CD14-positive monocyte (primary cell): Measurements from ENCODE around the gene TRAPPC12. TPM values are rescaled to one million over a fixed set of nuclear protein-coding genes. Genes with fewer than 3 reads are reported as not detected.

Experiments
- DNase-seq, 3 donors: peaks; one replicate each; pipeline ENCODE4 v3.0.0-alpha.2; 2011 to 2022
- H2AFZ ChIP-seq: 2 replicates; pipeline ENCODE4 v1.6.0; 2012; ENCODE audit warnings: mild to moderate bottlenecking, low read depth, low read length, inconsistent platforms; ENCODE audit not compliant: insufficient read depth, poor library complexity, severe bottlenecking
- H3K27ac ChIP-seq, 2 donors: 1 replicate in 1 of 2; 2 replicates in 1 of 2; pipeline ENCODE4 v1.5.1; 2012 to 2013; ENCODE audit warnings: low read length in 2 of 2, control low read depth in 1 of 2, inconsistent platforms in 1 of 2, low read depth in 1 of 2, mild to moderate bottlenecking in 1 of 2
- H3K27me3 ChIP-seq, 2 donors: one replicate each; pipeline versions ENCODE4 v1.6.0 to v1.6.1; 2011 to 2013; ENCODE audit warnings: low read length in 2 of 2; ENCODE audit not compliant: control insufficient read depth in 2 of 2, insufficient read depth in 2 of 2
- H3K36me3 ChIP-seq, 2 donors: replicated peaks in 1 of 2; 1 replicate in 1 of 2; 2 replicates in 1 of 2; pipeline versions ENCODE4 v1.5.1 to v1.6.1; 2012 to 2013; ENCODE audit warnings: low read length in 2 of 2, control low read depth in 1 of 2, inconsistent platforms in 1 of 2, mild to moderate bottlenecking in 1 of 2; ENCODE audit not compliant: insufficient read depth in 2 of 2, control insufficient read depth in 1 of 2
- H3K4me1 ChIP-seq, 2 donors: 1 replicate in 1 of 2; 2 replicates in 1 of 2; pipeline versions ENCODE4 v1.5.1 to v1.6.1; 2012 to 2013; ENCODE audit warnings: low read length in 2 of 2, control low read depth in 1 of 2, inconsistent platforms in 1 of 2, mild to moderate bottlenecking in 1 of 2, moderate library complexity in 1 of 2; ENCODE audit not compliant: insufficient read depth in 2 of 2, control insufficient read depth in 1 of 2
- H3K4me2 ChIP-seq: replicated peaks from 2 replicates; pipeline ENCODE3; 2012; ENCODE audit warnings: low read length, moderate library complexity, mild to moderate bottlenecking; ENCODE audit not compliant: poor library complexity, severe bottlenecking; ENCODE audit errors: extremely low read depth
- H3K4me3 ChIP-seq, 3 experiments: fragments of 200-600 bp in 1 of 3; sonication (generic) in 1 of 3; replicated peaks in 1 of 3; 1 replicate in 2 of 3; 2 replicates in 1 of 3; pipeline ENCODE4 v1.5.1; 2011 to 2013; ENCODE audit warnings: low read length in 3 of 3, mild to moderate bottlenecking in 3 of 3, control low read depth in 2 of 3, low read depth in 2 of 3, inconsistent platforms in 1 of 3, moderate library complexity in 1 of 3
- H3K79me2 ChIP-seq: 2 replicates; pipeline ENCODE4 v1.6.0; 2012; ENCODE audit warnings: mild to moderate bottlenecking, control low read depth, inconsistent platforms, low read length, moderate library complexity; ENCODE audit not compliant: insufficient read depth
- H3K9ac ChIP-seq: 2 replicates; pipeline ENCODE4 v1.6.0; 2017; ENCODE audit warnings: low read length, mild to moderate bottlenecking; ENCODE audit not compliant: insufficient read depth, poor library complexity, severe bottlenecking
- H3K9me3 ChIP-seq, 2 donors: replicated peaks in 1 of 2; 1 replicate in 1 of 2; 2 replicates in 1 of 2; pipeline versions ENCODE4 v1.5.1 to v1.6.1; 2012 to 2013; ENCODE audit warnings: low read length in 2 of 2, control low read depth in 1 of 2; ENCODE audit not compliant: control insufficient read depth in 1 of 2, insufficient read depth in 1 of 2
- H4K20me1 ChIP-seq: 2 replicates; pipeline ENCODE4 v1.6.0; 2012; ENCODE audit warnings: mild to moderate bottlenecking, low read length, control low read depth, moderate library complexity; ENCODE audit not compliant: insufficient read depth
- H3K27ac Mint-ChIP-seq, 7 donors: one replicate each; pipeline ENCODE4 v1.8.0; 2020; ENCODE audit warnings: mild to moderate bottlenecking in 7 of 7, mixed read lengths in 7 of 7, moderate library complexity in 6 of 7, inconsistent platforms in 2 of 7
- H3K27me3 Mint-ChIP-seq, 3 donors: one replicate each; pipeline ENCODE4 v1.8.0; 2021 to 2022; ENCODE audit warnings: low read depth in 3 of 3, mild to moderate bottlenecking in 3 of 3, mixed read lengths in 3 of 3, moderate library complexity in 3 of 3, inconsistent platforms in 1 of 3
- H3K36me3 Mint-ChIP-seq, 2 donors: one replicate each; pipeline ENCODE4 v1.8.0; 2020; ENCODE audit warnings: mixed read lengths in 2 of 2, inconsistent platforms in 1 of 2, mild to moderate bottlenecking in 1 of 2
- H3K4me1 Mint-ChIP-seq: one replicate; pipeline ENCODE4 v1.8.0; 2020; ENCODE audit warnings: mild to moderate bottlenecking, mixed read lengths
- H3K4me3 Mint-ChIP-seq, 2 donors: one replicate each; pipeline ENCODE4 v1.8.0; 2020; ENCODE audit warnings: mild to moderate bottlenecking in 2 of 2, mixed read lengths in 2 of 2, moderate library complexity in 1 of 2
- H3K9me3 Mint-ChIP-seq, 7 donors: one replicate each; pipeline ENCODE4 v1.8.0; 2020 to 2022; ENCODE audit warnings: mixed read lengths in 7 of 7, mild to moderate bottlenecking in 6 of 7, moderate library complexity in 6 of 7, inconsistent platforms in 2 of 7
- CTCF ChIP-seq: fragments of 200-600 bp; IDR thresholded peaks from one replicate; pipeline ENCODE4 v1.8.0; 2022; ENCODE audit warnings: antibody characterized with exemption, mild to moderate bottlenecking
- WGBS: methylation state at CpG from one replicate; pipeline ENCODE4 v1.1.5; 2013; ENCODE audit warnings: missing lambda C conversion rate; ENCODE audit not compliant: insufficient coverage; 5-methylcytosine and 5-hydroxymethylcytosine counted together
- intact Hi-C, 2 donors: fragments of 100-400 bp; cut with micrococcal nuclease; formaldehyde crosslinking; loops; one replicate each; pipeline versions ENCODE4 v1.15.0 to v1.15.1; 2023
- polyA plus RNA-seq, 3 donors: library from polyadenylated mRNA; depleted of rRNA in 1 of 3; unstranded in 2 of 3; stranded (reverse) in 1 of 3; fragments of 300-500 nt in 2 of 3; fragments of >200 nt in 1 of 3; fragmentation: Illumina TruSeq in 2 of 3; gene quantifications; 1 replicate in 2 of 3; 2 replicates in 1 of 3; pipeline ENCODE4 v1.2.3, GENCODE V29; 2012 to 2021

The TRAPPC12 gene
- polyA plus RNA-seq, 3 donors: 26.6 to 72.1 (median 44.7) TPM

- Histone ChIP-seq H2AFZ (no peak overlapping the region), H3K79me2 (no peaks in the 10 kb centered on the region), H3K27ac (no peak overlapping the region), H3K4me1 (no peaks in the 10 kb centered on the region), H3K4me2 (no peak overlapping the region), H4K20me1 (no peaks in the 10 kb centered on the region), H3K27me3 (no peaks in the 10 kb centered on the region), H3K36me3 (peaks cover 14 to 19% of the 10 kb centered on the region in 2 donors), H3K9me3 (peaks cover 0 to 23% of the 10 kb centered on the region in 2 donors), H3K4me3 (no peak overlapping the region), H3K9ac (no peak overlapping the region)
- intact Hi-C loops: no loop called here
- Mint-ChIP-seq H3K4me3 (no peak overlapping the region), H3K36me3 (peaks cover 13 to 35% of the 10 kb centered on the region in 2 donors), H3K4me1 (peaks cover 5% of the 10 kb centered on the region), H3K27me3 (peaks cover 0 to 4% (median 0%) of the 10 kb centered on the region in 3 donors), H3K9me3 (peaks cover 6 to 16% (median 11%) of the 10 kb centered on the region in 7 donors), H3K27ac (no peak overlapping the region)
- TF ChIP-seq CTCF: no peak
- no peak for DNase-seq
- WGBS: 98% methylated on average over 29 of the region's 29 CpGs
Observed at GRCh38 chr2:3486047-3487027, 106.8 kb downstream of the TRAPPC12 start.

- Histone ChIP-seq H3K27ac (no peak overlapping the region), H2AFZ (no peak overlapping the region), H3K4me1 (no peaks in the 10 kb centered on the region), H3K9ac (no peak overlapping the region), H3K4me2 (no peak overlapping the region), H3K4me3 (no peak overlapping the region), H4K20me1 (no peaks in the 10 kb centered on the region), H3K27me3 (no peaks in the 10 kb centered on the region), H3K9me3 (peaks cover 0 to 23% of the 10 kb centered on the region in 2 donors), H3K79me2 (no peaks in the 10 kb centered on the region), H3K36me3 (peaks cover 10 to 12% of the 10 kb centered on the region in 2 donors)
- intact Hi-C loops: no loop called here
- Mint-ChIP-seq H3K27ac (no peak overlapping the region), H3K4me1 (peaks cover 5% of the 10 kb centered on the region), H3K27me3 (peaks cover 0 to 2% (median 0%) of the 10 kb centered on the region in 3 donors), H3K36me3 (peaks cover 11 to 28% of the 10 kb centered on the region in 2 donors), H3K4me3 (no peak overlapping the region), H3K9me3 (peaks cover 6 to 16% (median 11%) of the 10 kb centered on the region in 7 donors)
- DNase-seq: no peak
- TF ChIP-seq CTCF: no peak
- WGBS: 97% methylated on average over 9 of the region's 9 CpGs
Observed at GRCh38 chr2:3487028-3487425, 107.5 kb downstream of the TRAPPC12 start.
